SK-N-SH treated with all-trans-retinoic acid at 6 μM for 48 hours (cell line): ENCODE data around the gene USP24.

Source experiments
- ATAC-seq: fragments of 200-7000 bp; cut with Tn5 transposase; 3 replicates; pipeline ENCODE4 v1.9.1; 2020; ENCODE audit warnings: mild to moderate bottlenecking, moderate library complexity
- ARNTL ChIP-seq: fragments of 450-650 bp; formaldehyde crosslinking; IDR thresholded peaks from 2 replicates; pipeline ENCODE4 v1.5.0; 2020; ENCODE audit warnings: low read depth, mild to moderate bottlenecking, moderate library complexity, borderline replicate concordance
- BACH2 ChIP-seq: fragments of 250-450 bp; sonication (Bioruptor Pico); IDR thresholded peaks from 2 replicates; pipeline ENCODE4 v1.9.0; 2021; ENCODE audit warnings: mild to moderate bottlenecking, borderline replicate concordance
- CSDC2 ChIP-seq: fragments of 250-450 bp; sonication (Bioruptor Pico); IDR thresholded peaks from 2 replicates; pipeline ENCODE4 v1.5.0; 2020; ENCODE audit warnings: mild to moderate bottlenecking, moderate library complexity
- ESRRG ChIP-seq: fragments of 250-450 bp; sonication (Bioruptor Pico); IDR thresholded peaks from 2 replicates; pipeline ENCODE4 v1.6.1; 2021; ENCODE audit warnings: mild to moderate bottlenecking
- ISL1 ChIP-seq: fragments of 250-450 bp; sonication (Bioruptor Pico); IDR thresholded peaks from 2 replicates; pipeline ENCODE4 v2.1.2; 2022; ENCODE audit warnings: mild to moderate bottlenecking, moderate library complexity
- OSR1 ChIP-seq: fragments of 250-450 bp; sonication (Bioruptor Pico); IDR thresholded peaks from 2 replicates; pipeline ENCODE4 v1.8.0; 2022; ENCODE audit warnings: moderate library complexity, mild to moderate bottlenecking, inconsistent platforms
- PPARA ChIP-seq: fragments of 250-450 bp; sonication (Bioruptor Pico); IDR thresholded peaks from 2 replicates; pipeline ENCODE4 v1.5.0; 2020; ENCODE audit warnings: mild to moderate bottlenecking, borderline replicate concordance
- RARB ChIP-seq: fragments of 250-450 bp; sonication (Bioruptor Pico); IDR thresholded peaks from 2 replicates; pipeline ENCODE4 v1.8.0; 2021; ENCODE audit warnings: mild to moderate bottlenecking, moderate library complexity
- SNAI2 ChIP-seq: fragments of 250-450 bp; sonication (Bioruptor Pico); IDR thresholded peaks from 2 replicates; pipeline ENCODE4 v1.5.0; 2020; ENCODE audit warnings: mild to moderate bottlenecking, moderate library complexity
- TCF4 ChIP-seq: fragments of 250-450 bp; sonication (Bioruptor Pico); IDR thresholded peaks from 2 replicates; pipeline ENCODE4 v1.8.0; 2021; ENCODE audit warnings: mild to moderate bottlenecking, moderate library complexity, borderline replicate concordance
- TOX ChIP-seq: fragments of 250-450 bp; sonication (Bioruptor Pico); IDR thresholded peaks from 2 replicates; pipeline ENCODE4 v1.8.0; 2021; ENCODE audit warnings: mild to moderate bottlenecking, moderate library complexity, borderline replicate concordance
- ZC3H10 ChIP-seq: fragments of 250-450 bp; sonication (Bioruptor Pico); IDR thresholded peaks from 2 replicates; pipeline ENCODE4 v1.5.1; 2021; ENCODE audit warnings: mild to moderate bottlenecking, moderate library complexity
- ZFP3 ChIP-seq: fragments of 250-450 bp; sonication (Bioruptor Pico); IDR thresholded peaks from 2 replicates; pipeline ENCODE4 v1.5.0; 2020; ENCODE audit warnings: mild to moderate bottlenecking, moderate library complexity
- ZFP30 ChIP-seq: fragments of 450-650 bp; formaldehyde crosslinking; IDR thresholded peaks from 2 replicates; pipeline ENCODE4 v1.5.0; 2022; ENCODE audit warnings: mild to moderate bottlenecking, moderate library complexity
- ZNF565 ChIP-seq: fragments of 450-650 bp; formaldehyde crosslinking; conservative IDR thresholded peaks from 2 replicates; pipeline ENCODE4 v1.5.0; 2020; ENCODE audit warnings: low read depth, mild to moderate bottlenecking, moderate library complexity
- ZNF70 ChIP-seq: fragments of 450-650 bp; formaldehyde crosslinking; IDR thresholded peaks from 2 replicates; pipeline ENCODE4 v1.5.0; 2020; ENCODE audit warnings: mild to moderate bottlenecking, moderate library complexity
- ZNF8 ChIP-seq: fragments of 450-650 bp; formaldehyde crosslinking; IDR thresholded peaks from 2 replicates; pipeline ENCODE4 v1.5.0; 2020; ENCODE audit warnings: mild to moderate bottlenecking, moderate library complexity
- TF ChIP-seq, protein P1 (sequence below): fragments of 250-450 bp; sonication (Bioruptor Pico); IDR thresholded peaks from 2 replicates; pipeline ENCODE4 v1.5.0; 2020; ENCODE audit warnings: mild to moderate bottlenecking, moderate library complexity
- TF ChIP-seq, protein P2 (sequence below): fragments of 250-450 bp; sonication (Bioruptor Pico); IDR thresholded peaks from 2 replicates; pipeline ENCODE4 v1.5.1; 2021; ENCODE audit warnings: mild to moderate bottlenecking, moderate library complexity
- TF ChIP-seq, protein P3 (sequence below): fragments of 250-450 bp; sonication (Bioruptor Pico); IDR thresholded peaks from 2 replicates; pipeline ENCODE4 v1.8.0; 2020; ENCODE audit warnings: mild to moderate bottlenecking, moderate library complexity, borderline replicate concordance
- TF ChIP-seq, protein P4 (sequence below): fragments of 250-450 bp; sonication (Bioruptor Pico); IDR thresholded peaks from 2 replicates; pipeline ENCODE4 v1.8.0; 2021; ENCODE audit warnings: low read depth, mild to moderate bottlenecking, moderate library complexity, borderline replicate concordance
- TF ChIP-seq, protein P5 (sequence below): fragments of 250-450 bp; sonication (Bioruptor Pico); IDR thresholded peaks from 2 replicates; pipeline ENCODE4 v1.5.1; 2020; ENCODE audit warnings: low read depth, mild to moderate bottlenecking, moderate library complexity

The USP24 gene

DNA sequence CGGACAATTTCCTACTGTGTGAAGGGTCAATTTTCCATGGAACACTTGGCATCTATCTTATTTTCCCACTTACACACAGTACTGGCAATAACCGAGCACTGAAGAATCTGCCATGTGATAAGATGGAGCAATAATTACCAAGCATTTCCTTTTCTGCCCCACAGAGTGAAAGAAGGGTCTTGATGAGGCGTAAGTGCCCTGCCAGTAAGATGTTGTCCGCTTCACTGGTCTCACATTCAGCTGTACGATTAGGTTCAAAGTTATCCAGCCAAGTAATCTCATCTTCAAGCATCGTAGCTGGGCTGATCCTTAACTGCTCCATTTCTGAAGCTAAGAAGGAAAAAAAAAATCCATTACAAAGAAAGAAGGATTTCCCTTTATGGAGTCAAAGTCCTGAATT lies 108.1 kb downstream of the USP24 start:
- ATAC-seq = no peak
- TF ChIP-seq CSDC2 (CRISPR knock-in tag) = no peak
- TF ChIP-seq, protein P1, sequence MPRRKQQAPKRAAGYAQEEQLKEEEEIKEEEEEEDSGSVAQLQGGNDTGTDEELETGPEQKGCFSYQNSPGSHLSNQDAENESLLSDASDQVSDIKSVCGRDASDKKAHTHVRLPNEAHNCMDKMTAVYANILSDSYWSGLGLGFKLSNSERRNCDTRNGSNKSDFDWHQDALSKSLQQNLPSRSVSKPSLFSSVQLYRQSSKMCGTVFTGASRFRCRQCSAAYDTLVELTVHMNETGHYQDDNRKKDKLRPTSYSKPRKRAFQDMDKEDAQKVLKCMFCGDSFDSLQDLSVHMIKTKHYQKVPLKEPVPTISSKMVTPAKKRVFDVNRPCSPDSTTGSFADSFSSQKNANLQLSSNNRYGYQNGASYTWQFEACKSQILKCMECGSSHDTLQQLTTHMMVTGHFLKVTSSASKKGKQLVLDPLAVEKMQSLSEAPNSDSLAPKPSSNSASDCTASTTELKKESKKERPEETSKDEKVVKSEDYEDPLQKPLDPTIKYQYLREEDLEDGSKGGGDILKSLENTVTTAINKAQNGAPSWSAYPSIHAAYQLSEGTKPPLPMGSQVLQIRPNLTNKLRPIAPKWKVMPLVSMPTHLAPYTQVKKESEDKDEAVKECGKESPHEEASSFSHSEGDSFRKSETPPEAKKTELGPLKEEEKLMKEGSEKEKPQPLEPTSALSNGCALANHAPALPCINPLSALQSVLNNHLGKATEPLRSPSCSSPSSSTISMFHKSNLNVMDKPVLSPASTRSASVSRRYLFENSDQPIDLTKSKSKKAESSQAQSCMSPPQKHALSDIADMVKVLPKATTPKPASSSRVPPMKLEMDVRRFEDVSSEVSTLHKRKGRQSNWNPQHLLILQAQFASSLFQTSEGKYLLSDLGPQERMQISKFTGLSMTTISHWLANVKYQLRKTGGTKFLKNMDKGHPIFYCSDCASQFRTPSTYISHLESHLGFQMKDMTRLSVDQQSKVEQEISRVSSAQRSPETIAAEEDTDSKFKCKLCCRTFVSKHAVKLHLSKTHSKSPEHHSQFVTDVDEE = no peak
- no peak for TF ChIP-seq ESRRG
- no peak for TF ChIP-seq PPARA (CRISPR knock-in tag)
- TF ChIP-seq, protein P2, sequence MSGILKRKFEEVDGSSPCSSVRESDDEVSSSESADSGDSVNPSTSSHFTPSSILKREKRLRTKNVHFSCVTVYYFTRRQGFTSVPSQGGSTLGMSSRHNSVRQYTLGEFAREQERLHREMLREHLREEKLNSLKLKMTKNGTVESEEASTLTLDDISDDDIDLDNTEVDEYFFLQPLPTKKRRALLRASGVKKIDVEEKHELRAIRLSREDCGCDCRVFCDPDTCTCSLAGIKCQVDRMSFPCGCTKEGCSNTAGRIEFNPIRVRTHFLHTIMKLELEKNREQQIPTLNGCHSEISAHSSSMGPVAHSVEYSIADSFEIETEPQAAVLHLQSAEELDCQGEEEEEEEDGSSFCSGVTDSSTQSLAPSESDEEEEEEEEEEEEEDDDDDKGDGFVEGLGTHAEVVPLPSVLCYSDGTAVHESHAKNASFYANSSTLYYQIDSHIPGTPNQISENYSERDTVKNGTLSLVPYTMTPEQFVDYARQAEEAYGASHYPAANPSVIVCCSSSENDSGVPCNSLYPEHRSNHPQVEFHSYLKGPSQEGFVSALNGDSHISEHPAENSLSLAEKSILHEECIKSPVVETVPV (CRISPR knock-in tag) = no peak
- TF ChIP-seq TCF4 (CRISPR knock-in tag) = no peak
- TF ChIP-seq, protein P3, sequence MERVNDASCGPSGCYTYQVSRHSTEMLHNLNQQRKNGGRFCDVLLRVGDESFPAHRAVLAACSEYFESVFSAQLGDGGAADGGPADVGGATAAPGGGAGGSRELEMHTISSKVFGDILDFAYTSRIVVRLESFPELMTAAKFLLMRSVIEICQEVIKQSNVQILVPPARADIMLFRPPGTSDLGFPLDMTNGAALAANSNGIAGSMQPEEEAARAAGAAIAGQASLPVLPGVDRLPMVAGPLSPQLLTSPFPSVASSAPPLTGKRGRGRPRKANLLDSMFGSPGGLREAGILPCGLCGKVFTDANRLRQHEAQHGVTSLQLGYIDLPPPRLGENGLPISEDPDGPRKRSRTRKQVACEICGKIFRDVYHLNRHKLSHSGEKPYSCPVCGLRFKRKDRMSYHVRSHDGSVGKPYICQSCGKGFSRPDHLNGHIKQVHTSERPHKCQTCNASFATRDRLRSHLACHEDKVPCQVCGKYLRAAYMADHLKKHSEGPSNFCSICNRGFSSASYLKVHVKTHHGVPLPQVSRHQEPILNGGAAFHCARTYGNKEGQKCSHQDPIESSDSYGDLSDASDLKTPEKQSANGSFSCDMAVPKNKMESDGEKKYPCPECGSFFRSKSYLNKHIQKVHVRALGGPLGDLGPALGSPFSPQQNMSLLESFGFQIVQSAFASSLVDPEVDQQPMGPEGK (CRISPR knock-in tag) = no peak
- TF ChIP-seq, protein P4, sequence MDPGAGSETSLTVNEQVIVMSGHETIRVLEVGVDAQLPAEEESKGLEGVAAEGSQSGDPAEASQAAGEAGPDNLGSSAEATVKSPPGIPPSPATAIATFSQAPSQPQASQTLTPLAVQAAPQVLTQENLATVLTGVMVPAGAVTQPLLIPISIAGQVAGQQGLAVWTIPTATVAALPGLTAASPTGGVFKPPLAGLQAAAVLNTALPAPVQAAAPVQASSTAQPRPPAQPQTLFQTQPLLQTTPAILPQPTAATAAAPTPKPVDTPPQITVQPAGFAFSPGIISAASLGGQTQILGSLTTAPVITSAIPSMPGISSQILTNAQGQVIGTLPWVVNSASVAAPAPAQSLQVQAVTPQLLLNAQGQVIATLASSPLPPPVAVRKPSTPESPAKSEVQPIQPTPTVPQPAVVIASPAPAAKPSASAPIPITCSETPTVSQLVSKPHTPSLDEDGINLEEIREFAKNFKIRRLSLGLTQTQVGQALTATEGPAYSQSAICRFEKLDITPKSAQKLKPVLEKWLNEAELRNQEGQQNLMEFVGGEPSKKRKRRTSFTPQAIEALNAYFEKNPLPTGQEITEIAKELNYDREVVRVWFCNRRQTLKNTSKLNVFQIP (CRISPR knock-in tag) = no peak
- TF ChIP-seq, protein P5, sequence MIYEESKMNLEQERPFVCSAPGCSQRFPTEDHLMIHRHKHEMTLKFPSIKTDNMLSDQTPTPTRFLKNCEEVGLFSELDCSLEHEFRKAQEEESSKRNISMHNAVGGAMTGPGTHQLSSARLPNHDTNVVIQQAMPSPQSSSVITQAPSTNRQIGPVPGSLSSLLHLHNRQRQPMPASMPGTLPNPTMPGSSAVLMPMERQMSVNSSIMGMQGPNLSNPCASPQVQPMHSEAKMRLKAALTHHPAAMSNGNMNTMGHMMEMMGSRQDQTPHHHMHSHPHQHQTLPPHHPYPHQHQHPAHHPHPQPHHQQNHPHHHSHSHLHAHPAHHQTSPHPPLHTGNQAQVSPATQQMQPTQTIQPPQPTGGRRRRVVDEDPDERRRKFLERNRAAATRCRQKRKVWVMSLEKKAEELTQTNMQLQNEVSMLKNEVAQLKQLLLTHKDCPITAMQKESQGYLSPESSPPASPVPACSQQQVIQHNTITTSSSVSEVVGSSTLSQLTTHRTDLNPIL (CRISPR knock-in tag) = no peak
- TF ChIP-seq ZNF565 (CRISPR knock-in tag) = no peak
- no peak for TF ChIP-seq ZNF8 (CRISPR knock-in tag)
- TF ChIP-seq OSR1 (CRISPR knock-in tag) = no peak

DNA sequence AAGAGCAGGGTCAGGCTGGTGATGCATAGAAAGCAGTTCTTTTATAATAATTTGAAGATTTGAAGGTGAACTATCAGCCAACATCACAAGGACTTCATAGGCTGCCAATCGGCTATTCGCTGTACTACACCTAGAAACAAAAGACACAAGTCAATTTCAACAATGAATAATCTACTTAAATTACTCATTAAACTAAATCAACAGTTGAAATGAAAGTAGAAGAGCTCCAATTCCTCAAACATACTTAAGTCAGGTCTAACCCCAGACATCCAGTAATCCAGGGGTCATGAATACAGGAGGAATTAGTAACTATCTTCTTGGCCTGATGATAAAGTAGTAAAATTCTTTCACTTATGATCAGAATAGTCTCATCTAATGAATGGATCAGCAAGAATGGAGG lies 111.3 kb downstream of the USP24 start:
- no peak for TF ChIP-seq RARB (CRISPR knock-in tag)
- TF ChIP-seq ESRRG = no peak
- no peak for TF ChIP-seq ZFP3
- TF ChIP-seq ARNTL = no peak
- TF ChIP-seq ZNF565 (CRISPR knock-in tag) = no peak
- TF ChIP-seq ZC3H10 (CRISPR knock-in tag) = no peak
- no peak for TF ChIP-seq ZNF70
- no peak for TF ChIP-seq CSDC2 (CRISPR knock-in tag)
- TF ChIP-seq, protein P1 = no peak
- no peak for TF ChIP-seq BACH2 (CRISPR knock-in tag)
- TF ChIP-seq SNAI2 (CRISPR knock-in tag) = no peak
- TF ChIP-seq ZFP30 (CRISPR knock-in tag) = no peak
- TF ChIP-seq, protein P3 (CRISPR knock-in tag) = no peak
- TF ChIP-seq, protein P4 (CRISPR knock-in tag) = no peak
- TF ChIP-seq OSR1 (CRISPR knock-in tag) = no peak
- TF ChIP-seq, protein P5 (CRISPR knock-in tag) = no peak
- TF ChIP-seq PPARA (CRISPR knock-in tag) = no peak
- TF ChIP-seq TOX (CRISPR knock-in tag) = no peak
- no peak for TF ChIP-seq ISL1
- ATAC-seq = no peak
